KOPT-K1 (cell line): ENCODE results near the gene DPP8.
"Not testable (repeated sequence)": the region's sequence is repeated elsewhere in the genome, so short reads cannot be mapped to it uniquely, and the experiment has no call there.

Source experiments
- H3K27ac ChIP-seq: fragments of 200-600 bp; sonication (generic); 2 replicates; pipeline ENCODE4 v1.5.1; 2016; ENCODE audit warnings: antibody characterized with exemption, mild to moderate bottlenecking, low read depth, low read length; ENCODE audit not compliant: poor library complexity, severe bottlenecking
- H3K36me3 ChIP-seq: fragments of 200-600 bp; sonication (generic); 2 replicates; pipeline ENCODE4 v1.5.1; 2017; ENCODE audit warnings: antibody characterized with exemption, mild to moderate bottlenecking, low read length, moderate library complexity; ENCODE audit not compliant: insufficient read depth
- H3K9me3 ChIP-seq: fragments of 200-600 bp; sonication (generic); 2 replicates; pipeline ENCODE4 v1.5.1; 2017; ENCODE audit warnings: antibody characterized with exemption, low read length, mild to moderate bottlenecking; ENCODE audit not compliant: insufficient read depth, poor library complexity, severe bottlenecking

DPP8 gene

GRCh38 chr15:65516997-65517865, at the start of gene DPP8:
Gene DPP8, minus strand, starts transcription at chr15:65517689. Its CDS starts 5,136 bp downstream, at chr15:65512553.
- no peaks in the 10 kb centered on the region for H3K9me3 ChIP-seq
- peaks cover 30% of the 10 kb centered on the region for H3K36me3 ChIP-seq
- H3K27ac ChIP-seq, result peak within 1 kb of the TSS; percentile 86

GRCh38 chr15:65561934-65562333, 44.4 kb upstream of the DPP8 start:
- no peak overlapping the region for H3K27ac ChIP-seq
- H3K36me3 ChIP-seq, result peaks cover 100% of the 10 kb centered on the region
- H3K9me3 ChIP-seq, result peaks cover 28% of the 10 kb centered on the region

DNA sequence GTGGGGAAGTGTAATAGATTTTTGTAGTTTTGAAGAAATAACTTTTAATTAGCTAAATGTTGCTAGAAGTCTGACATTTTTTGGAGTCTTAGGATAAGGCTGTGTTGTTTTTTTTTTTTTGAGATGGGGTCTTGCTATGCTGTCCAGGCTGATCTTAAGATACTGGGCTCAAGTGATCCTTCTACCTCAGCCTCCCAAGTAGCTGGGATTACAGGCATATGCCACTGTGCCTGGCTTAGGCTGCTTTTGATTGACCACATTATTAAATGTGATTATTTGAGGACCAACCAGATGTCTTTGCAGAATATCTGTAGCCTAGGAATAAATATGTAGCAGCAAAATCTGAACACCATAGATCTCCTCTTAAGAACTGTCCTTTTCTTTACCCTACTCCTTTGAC, 42.5 kb upstream of the DPP8 start:
- Histone ChIP-seq H3K27ac (no peak overlapping the region), H3K9me3 (peaks cover 13% of the 10 kb centered on the region), H3K36me3 (peaks cover 100% of the 10 kb centered on the region)

- Histone ChIP-seq H3K36me3 (peaks cover 100% of the 10 kb centered on the region), H3K27ac (no peak overlapping the region), H3K9me3 (peaks cover 6% of the 10 kb centered on the region)
Observed at GRCh38 chr15:65558997-65559760, 41.7 kb upstream of the DPP8 start.

- peaks cover 1% of the 10 kb centered on the region for H3K9me3 ChIP-seq
- no peak overlapping the region for H3K27ac ChIP-seq
- peaks cover 100% of the 10 kb centered on the region for H3K36me3 ChIP-seq
Observed at GRCh38 chr15:65558336-65558735, 40.8 kb upstream of the DPP8 start.

DNA sequence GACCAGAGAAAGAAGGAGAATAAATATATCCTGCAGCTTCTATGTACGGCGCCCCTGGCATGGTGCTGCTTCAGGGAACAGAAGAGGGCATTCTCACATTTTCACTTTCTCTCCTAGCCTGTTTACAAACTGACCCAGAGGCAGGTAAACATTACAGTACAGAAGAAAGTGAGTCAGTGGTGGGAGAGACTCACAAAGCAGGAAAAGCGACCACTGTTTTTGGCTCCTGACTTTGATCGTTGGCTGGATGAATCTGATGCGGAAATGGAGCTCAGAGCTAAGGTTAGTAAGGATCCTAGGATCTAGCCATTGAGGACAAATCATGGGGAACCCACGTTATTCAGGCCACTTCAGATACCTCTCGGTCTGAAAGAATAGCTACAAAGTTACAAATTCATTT, 39.1 kb upstream of the DPP8 start:
- Histone ChIP-seq H3K36me3 (peaks cover 90% of the 10 kb centered on the region), H3K27ac (no peak overlapping the region), H3K9me3 (no peaks in the 10 kb centered on the region)

DNA sequence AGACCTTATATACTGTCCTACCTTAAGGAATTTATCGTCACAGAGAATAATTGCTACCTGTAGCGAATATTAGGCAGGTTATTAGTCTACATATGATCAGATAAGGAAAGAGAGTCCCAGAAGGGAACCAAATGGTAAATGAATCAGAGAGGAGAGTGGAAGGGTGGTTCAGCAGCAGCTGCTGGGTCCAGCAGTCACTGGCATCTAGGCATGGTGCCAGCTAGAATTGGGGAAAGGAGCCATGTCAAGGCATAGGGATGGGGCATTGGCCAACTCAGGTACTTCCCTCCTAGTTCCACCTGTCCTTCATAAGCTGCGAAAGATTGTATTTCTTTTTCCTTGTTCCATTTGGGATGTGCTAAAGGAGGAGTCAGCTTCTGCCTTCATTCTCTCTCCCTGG, 36.2 kb upstream of the DPP8 start:
- peaks cover 70% of the 10 kb centered on the region for H3K36me3 ChIP-seq
- H3K9me3 ChIP-seq, result no peaks in the 10 kb centered on the region
- no peak overlapping the region for H3K27ac ChIP-seq

- peaks cover 62% of the 10 kb centered on the region for H3K36me3 ChIP-seq
- not testable (repeated sequence) for H3K27ac ChIP-seq
Observed at GRCh38 chr15:65552851-65553250, 35.4 kb upstream of the DPP8 start.

DNA sequence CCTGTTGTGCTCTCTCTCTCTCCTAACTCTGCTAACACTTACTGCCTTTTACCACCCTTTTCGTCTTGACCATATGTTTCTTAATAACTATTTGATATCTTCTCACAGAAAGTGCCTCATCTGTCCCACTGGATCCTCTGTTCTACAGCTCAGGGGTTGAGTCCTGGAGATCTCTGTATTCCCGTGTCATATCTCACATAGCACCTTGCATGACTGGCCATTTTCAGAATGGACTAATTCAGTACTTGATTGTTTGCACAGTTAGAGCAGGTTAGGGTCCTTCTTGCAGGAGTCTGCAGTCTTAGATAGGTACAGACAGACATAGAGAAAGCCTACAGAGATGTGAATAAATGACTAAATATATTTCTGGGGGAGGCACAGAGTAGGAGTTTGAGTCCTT, 33.7 kb upstream of the DPP8 start:
- peaks cover 45% of the 10 kb centered on the region for H3K36me3 ChIP-seq
- H3K27ac ChIP-seq, result no peak overlapping the region
- no peaks in the 10 kb centered on the region for H3K9me3 ChIP-seq

More at GRCh38 chr15:65552851-65553250, 35.4 kb upstream of the DPP8 start:
- H3K9me3 ChIP-seq, result not testable (repeated sequence)

DNA sequence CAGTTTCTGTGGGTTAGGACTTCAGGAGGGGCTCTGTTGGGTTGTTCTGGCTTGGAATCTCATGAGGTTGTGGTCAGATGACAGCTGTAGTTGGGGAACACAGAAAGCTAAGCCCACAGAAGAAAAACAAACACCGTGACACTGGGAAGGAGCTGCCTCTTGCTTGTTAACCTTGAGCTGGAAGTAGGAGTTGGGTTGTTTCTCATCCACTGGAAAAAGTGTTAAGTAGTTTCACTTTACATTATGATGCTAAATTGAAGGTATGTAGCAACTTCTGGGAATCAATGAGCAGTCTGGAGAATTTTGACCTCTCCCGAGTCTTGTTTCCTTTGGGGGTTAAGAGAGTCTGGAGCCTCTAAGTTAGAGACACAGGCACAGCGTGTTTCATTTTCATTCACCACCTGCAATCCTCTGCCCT, 33.2 kb upstream of the DPP8 start:
- H3K9me3 ChIP-seq, result no peaks in the 10 kb centered on the region
- peaks cover 40% of the 10 kb centered on the region for H3K36me3 ChIP-seq
- H3K27ac ChIP-seq, result no peak overlapping the region

DNA sequence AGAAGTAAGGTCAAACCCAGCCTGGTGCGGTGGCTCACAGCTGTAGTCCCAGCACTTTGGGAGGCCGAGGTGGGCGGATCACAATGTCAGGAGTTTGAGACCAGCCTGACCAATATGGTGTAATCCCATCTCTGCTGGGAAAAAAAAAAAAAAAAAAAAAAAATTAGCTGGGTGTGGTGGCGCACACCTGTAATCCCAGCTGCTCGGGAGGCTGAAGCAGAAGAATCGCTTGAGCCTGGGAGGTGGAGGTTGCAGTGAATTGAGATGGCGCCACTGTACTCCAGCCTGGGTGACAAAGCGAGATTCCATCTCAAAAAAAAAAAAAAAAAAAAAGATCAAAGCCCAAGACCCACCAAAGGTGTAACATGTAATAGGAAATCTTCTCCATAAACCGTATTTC, 31.8 kb upstream of the DPP8 start:
- H3K27ac ChIP-seq, result not testable (repeated sequence)
- H3K36me3 ChIP-seq, result peaks cover 26% of the 10 kb centered on the region

GRCh38 chr15:65547841-65548240, 30.4 kb upstream of the DPP8 start:
- H3K27ac ChIP-seq, result no peak overlapping the region

More for the DNA sequence above, 31.8 kb upstream of the DPP8 start:
- not testable (repeated sequence) for H3K9me3 ChIP-seq

DNA sequence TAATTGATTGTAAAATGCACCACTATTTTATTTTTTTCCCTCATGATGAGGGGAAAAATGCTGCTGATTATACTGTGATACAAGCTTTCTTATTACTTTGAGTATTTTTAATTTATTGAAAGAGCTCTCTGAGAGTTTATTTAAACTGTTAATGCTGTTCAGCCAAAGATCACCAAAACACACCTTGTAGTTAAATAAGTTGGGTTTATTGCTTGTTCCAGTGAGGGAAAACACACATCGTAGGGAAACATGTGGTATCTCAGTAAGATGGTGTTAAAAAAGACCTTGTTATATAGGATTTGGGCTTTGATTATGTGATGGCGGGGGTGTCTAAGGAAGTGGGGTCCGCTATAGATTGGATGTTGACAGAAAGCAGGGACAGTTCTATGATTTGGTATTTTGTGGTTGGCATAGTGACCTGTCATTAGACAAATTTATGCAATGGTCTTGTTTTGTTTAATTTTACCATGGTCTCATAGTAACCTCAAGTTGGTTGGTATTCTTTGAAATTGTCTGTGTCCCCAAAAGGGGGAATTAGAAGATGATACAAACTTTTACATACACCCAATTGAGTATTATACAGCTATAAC, 23.8 kb upstream of the DPP8 start:
- peaks cover 12% of the 10 kb centered on the region for H3K36me3 ChIP-seq
- H3K27ac ChIP-seq, result no peak overlapping the region
- no peaks in the 10 kb centered on the region for H3K9me3 ChIP-seq

More at GRCh38 chr15:65547841-65548240, 30.4 kb upstream of the DPP8 start:
- H3K36me3 ChIP-seq, result peaks cover 14% of the 10 kb centered on the region; the same call in 1 of the 2 replicates
- no peaks in the 10 kb centered on the region for H3K9me3 ChIP-seq

DNA sequence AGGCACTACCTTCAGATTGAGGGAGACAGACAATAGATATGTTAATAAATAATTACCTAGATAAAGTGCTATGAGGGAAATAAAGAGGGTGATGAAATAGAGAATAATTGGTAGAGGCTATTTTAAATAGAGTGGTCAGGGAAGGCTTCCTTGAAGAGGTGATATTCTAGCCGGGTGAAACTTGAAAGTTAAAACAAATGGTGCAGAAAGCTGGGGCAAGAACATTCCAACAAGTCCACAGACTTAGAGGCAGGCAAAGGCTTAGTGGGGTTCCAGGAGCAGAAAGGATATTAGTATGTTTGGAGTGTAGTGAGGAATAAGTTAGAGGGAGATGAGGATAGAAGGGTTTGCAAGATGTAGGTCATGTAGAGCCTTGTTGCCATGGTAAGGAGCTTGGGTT, 22.8 kb upstream of the DPP8 start:
- no peaks in the 10 kb centered on the region for H3K9me3 ChIP-seq
- H3K36me3 ChIP-seq, result peaks cover 22% of the 10 kb centered on the region

GRCh38 chr15:65535192-65535591, 17.7 kb upstream of the DPP8 start:
- no peak overlapping the region for H3K27ac ChIP-seq
- peaks cover 37% of the 10 kb centered on the region for H3K36me3 ChIP-seq
- H3K9me3 ChIP-seq, result no peaks in the 10 kb centered on the region

More for the DNA sequence above, 22.8 kb upstream of the DPP8 start:
- no peak overlapping the region for H3K27ac ChIP-seq
